HG03103 (cell line): Measurements from ENCODE around the gene LIN52.
"Not testable (repeated sequence)": the region's sequence is repeated elsewhere in the genome, so short reads cannot be mapped to it uniquely, and the experiment has no call there.

Experiments
- ATAC-seq: cut with Tn5 transposase; IDR thresholded peaks from one replicate; pipeline ENCODE4 v1.9.1; 2021; ENCODE audit warnings: low read depth; ENCODE audit not compliant: unreplicated experiment

LIN52 gene

DNA sequence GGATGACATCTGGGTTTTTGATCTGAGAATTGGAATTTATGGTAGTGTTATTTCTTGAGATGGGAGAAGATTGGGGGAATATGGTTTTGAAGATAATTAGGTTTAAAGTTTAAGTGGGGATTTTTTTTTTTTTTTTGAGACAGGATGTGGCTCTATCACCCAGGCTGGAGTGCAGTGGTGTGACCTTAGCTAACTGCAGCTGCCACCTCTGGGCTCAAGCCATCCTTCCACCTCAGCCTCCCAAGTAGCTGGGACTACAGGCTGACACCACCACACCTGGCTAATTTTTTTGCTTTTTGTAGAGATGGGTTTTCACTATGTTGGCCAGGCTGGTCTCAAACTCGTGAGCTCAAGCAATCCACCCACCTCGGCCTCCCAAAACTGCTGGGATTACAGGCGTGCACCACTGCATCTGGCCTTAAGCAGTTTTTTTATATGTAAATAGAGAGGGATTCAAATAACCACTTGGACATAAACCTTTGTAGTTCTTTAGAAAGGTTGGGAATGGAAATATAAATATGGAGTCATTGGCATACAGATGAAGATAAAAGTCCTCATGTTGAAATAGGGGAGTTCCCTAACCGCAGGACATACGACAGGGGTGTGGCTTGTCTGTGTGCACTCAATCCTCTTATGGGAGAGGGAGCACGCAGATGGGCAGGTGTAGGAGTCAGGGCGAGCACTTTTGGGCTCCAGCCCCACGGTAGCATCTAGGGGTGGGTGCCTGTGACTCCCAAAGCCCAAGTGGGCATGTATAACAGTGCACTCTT is 4.7 kb downstream of the LIN52 start:
- no peak for ATAC-seq

GRCh38 chr14:74105381-74105780 is 20.6 kb downstream of the LIN52 start:
- ATAC-seq = no peak

DNA sequence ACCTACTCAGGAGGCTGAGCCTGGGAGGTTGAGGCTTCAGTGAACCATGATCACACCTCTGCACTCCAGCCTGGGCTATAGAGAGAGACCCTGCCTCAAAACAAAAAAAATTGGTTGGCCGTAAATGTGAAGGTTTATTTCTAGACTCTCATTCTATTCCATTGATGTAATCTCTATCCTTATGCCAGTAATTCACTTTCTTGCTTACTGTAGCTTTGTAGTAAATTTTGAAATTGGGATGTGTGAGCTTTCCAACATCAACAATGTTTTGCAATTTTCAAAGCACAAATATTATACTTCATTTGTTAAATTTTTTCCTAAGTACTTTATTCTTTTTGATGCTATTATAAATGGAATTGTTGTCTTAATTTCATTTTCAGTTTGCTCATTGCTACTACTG is 24.6 kb downstream of the LIN52 start:
- no peak for ATAC-seq

GRCh38 chr14:74111395-74112216 is 26.9 kb downstream of the LIN52 start:
- not testable (repeated sequence) for ATAC-seq

DNA sequence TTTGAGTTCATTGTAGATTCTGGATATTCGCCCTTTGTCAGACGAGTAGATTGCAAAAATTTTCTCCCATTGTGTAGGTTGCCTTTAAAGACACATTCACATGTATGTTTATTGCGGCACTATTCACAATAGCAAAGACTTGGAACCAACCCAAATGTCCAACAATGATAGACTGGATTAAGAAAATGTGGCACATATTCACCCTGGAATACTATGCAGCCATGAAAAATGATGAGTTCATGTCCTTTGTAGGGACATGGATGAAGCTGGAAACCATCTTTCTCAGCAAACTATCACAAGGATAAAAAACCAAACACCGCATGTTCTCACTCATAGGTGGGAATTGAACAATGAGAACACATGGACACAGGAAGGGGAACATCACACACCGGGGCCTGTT is 40.7 kb downstream of the LIN52 start:
- ATAC-seq = not testable (repeated sequence)

GRCh38 chr14:74126315-74127013 is 41.7 kb downstream of the LIN52 start:
- no peak for ATAC-seq

DNA sequence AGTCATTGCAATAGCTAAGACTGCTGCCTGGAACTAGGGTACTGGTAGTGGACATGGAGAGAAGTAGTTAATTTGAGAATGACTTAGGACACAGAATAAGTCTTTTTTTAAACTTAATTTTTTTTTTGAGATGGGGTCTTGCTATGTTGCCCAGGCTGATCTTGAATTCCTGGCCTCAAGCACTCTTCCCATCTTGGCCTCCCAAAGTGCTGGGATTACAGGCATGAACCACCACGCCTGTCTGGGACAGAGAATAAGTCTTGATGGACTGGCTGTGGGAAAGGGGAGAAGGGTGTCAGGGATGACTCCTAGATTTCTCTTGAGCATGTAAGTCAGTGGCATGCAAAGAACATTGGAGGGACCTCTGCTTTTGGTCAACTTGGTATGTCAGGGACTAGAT is 42.9 kb downstream of the LIN52 start:
- ATAC-seq = no peak

- no peak for ATAC-seq
These were observed 49.2 kb downstream of the LIN52 start for GRCh38 chr14:74133833-74134481.

DNA sequence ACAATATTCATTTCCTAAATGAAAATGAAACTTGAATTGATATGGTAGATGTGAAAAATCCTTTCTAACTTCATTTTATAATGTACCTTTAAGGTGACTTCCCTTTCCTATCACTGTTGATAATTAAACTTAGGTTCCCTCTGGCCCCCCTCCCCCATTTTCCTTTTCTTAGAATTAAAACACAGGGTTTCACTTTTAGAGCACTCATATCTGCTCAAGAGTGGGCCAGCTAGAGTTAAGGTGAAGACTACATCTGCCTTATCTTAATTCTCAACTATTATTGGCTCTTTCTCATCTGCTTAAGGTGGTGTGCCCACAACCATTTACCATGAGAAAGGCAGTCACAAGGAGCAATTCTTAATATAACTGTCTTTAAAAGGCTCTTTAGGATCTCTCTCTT is 49.7 kb downstream of the LIN52 start:
- ATAC-seq = no peak

DNA sequence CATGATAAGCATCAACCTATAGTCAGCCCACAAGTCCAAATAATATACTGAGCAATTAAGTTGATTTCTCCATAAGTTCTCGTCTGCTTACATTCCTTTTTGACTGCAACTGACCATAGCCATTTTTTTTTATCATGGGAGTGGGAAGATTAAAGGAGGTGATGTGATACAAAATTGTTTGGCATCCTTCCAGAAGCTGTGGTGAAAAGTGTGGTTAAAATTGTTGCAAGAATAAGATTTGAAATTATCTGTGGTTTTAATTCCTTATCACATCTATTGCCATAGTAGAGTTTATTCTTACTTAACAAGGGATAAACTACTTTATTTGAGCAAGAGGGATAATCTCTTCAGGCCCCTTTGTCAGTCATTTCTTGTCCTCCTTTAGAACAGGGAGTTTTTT is 50.7 kb downstream of the LIN52 start:
- ATAC-seq = no peak

DNA sequence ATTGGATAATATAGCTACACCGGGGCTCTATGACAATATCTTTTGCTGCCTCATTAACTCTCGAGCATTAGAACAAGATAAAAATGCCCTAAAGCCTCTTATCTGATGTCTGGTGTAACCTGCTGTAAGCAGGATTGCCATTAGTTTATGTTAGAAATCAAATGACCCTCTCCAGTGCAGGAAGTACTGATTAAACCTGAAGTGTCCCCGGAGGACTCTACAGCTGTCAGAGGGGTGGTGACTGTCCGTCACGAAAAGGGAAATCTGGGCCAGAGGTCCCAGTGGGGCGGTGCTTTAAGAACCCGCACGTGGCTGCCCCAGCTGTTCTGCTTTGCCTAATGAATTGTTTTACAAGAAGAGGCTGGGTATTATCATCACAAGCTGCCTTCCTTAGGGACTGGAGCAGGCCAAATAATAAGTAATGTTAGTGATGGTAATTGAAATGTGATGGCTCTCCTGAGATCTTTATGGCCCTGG is 55.7 kb downstream of the LIN52 start:
- ATAC-seq = no peak

GRCh38 chr14:74141703-74142102 is 56.9 kb downstream of the LIN52 start:
- no peak for ATAC-seq

GRCh38 chr14:74142523-74142922 is 57.8 kb downstream of the LIN52 start:
- no peak for ATAC-seq

DNA sequence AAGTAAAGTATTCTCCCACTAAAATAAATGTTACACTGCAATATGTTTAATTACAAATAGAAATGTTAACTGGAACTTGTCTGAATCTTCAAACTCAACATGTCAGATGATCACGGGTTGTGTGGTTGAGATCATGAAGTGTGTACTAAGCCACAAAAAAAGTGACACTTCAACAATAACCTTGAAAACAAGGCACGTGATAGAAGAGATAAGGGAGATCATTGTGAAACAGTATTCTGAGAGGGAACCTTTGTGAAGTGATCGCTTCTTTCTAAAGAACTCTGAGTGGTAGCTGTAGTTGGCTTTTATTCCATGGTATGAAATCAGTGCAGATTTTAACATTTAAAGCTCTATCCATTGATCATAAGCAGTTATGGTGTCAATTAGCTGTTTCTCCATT is 60.0 kb downstream of the LIN52 start:
- ATAC-seq = no peak

- no peak for ATAC-seq
These were observed 62.8 kb downstream of the LIN52 start for GRCh38 chr14:74147571-74147970.

GRCh38 chr14:74148705-74149104 is 63.9 kb downstream of the LIN52 start:
- no peak for ATAC-seq

- ATAC-seq = no peak
These were observed 70.5 kb downstream of the LIN52 start for GRCh38 chr14:74155287-74155686.

GRCh38 chr14:74155749-74156148 is 71.0 kb downstream of the LIN52 start:
- ATAC-seq = no peak

DNA sequence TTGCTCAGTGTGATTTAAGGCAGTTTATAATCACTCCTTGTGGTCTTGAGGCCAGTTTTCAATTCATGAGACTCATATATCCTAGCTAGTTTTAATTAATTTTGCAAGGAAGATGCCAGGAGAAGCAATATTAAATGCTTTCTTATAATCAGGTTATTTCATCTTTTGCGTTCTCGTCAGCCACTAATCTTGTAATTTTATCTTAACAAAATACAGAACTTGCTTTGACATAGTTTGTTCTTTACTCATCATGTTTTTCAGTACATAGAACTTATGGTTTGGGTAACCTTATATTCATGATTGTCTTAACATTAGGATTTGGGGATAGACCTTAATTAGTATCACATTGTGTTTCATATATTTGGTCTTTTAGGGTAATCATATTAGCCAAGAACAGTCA is 76.0 kb downstream of the LIN52 start:
- ATAC-seq = no peak

DNA sequence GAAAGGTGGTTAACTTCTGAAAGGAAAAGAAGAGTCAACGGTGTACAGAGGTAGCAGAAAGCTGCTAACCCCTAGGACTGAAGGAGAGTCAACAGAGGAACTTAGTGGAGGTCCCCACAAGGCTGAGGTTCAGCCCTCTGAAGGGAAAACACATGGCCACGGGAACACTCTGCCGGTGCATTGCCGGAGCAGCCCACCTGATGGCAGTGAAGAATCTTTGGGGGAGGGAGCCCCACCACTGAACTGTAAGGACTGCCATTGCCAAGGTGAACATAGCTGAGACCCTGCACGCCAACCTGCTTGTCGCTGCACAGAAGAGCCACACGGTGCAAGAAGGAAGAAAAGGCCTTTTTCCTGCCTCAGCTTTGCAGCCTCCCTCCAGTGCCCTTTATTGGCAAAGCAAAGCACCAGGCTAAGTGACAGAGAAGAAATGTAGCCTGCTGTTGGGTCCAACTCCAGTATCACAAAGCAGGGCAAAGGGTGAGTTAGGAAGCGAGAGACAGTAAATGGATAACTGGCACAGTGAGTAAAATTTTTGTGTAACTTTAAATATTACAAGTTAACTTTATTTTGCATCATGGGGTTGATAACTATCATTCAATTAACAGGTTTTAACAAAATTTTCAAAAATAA is 76.9 kb downstream of the LIN52 start:
- ATAC-seq = no peak
